Measurements from ENCODE around the gene DPEP1.

- TF ChIP-seq, protein P1, sequence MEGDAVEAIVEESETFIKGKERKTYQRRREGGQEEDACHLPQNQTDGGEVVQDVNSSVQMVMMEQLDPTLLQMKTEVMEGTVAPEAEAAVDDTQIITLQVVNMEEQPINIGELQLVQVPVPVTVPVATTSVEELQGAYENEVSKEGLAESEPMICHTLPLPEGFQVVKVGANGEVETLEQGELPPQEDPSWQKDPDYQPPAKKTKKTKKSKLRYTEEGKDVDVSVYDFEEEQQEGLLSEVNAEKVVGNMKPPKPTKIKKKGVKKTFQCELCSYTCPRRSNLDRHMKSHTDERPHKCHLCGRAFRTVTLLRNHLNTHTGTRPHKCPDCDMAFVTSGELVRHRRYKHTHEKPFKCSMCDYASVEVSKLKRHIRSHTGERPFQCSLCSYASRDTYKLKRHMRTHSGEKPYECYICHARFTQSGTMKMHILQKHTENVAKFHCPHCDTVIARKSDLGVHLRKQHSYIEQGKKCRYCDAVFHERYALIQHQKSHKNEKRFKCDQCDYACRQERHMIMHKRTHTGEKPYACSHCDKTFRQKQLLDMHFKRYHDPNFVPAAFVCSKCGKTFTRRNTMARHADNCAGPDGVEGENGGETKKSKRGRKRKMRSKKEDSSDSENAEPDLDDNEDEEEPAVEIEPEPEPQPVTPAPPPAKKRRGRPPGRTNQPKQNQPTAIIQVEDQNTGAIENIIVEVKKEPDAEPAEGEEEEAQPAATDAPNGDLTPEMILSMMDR (IDR thresholded peaks at IDR 0.05; ENCODE audit: extremely low read depth in 1 of 2, insufficient read depth in 1 of 2, low read depth in 1 of 2, low read length in 2 of 2) = no peak
- TF ChIP-seq POLR2AphosphoS5 (IDR thresholded peaks at IDR 0.05; ENCODE audit: insufficient read depth, low read depth, low read length) = no peak
- TF ChIP-seq EZH2 (IDR thresholded peaks at IDR 0.05; ENCODE audit: borderline replicate concordance, low read depth, low read length, severe bottlenecking) = no peak
- TF ChIP-seq POLR2A (IDR thresholded peaks at IDR 0.05; ENCODE audit: low read depth, low read length) = no peak
Measured at GRCh38 chr16:89613954-89614459, 565 bp downstream of the DPEP1 start.

All from endothelial cell of umbilical vein (primary cell).